Testis (tissue), 3 donors: ENCODE data around the gene PTPRN2. TPM values are rescaled to one million over a fixed set of nuclear protein-coding genes. Genes with fewer than 3 reads are reported as not detected.

Source experiments
- DNase-seq: peaks from one replicate; pipeline ENCODE4 v3.0.0-alpha.2; 2019
- H3K27ac ChIP-seq, 2 donors: fragments of 200-600 bp; sonication (generic); one replicate each; pipeline ENCODE4 v1.5.1; 2019
- H3K27me3 ChIP-seq: fragments of 200-600 bp; sonication (generic); one replicate; pipeline ENCODE4 v1.5.1; 2019
- H3K36me3 ChIP-seq: fragments of 200-600 bp; sonication (generic); one replicate; pipeline ENCODE4 v1.5.1; 2017; ENCODE audit warnings: low read depth; ENCODE audit errors: missing control alignments
- H3K4me1 ChIP-seq: fragments of 200-600 bp; sonication (generic); one replicate; pipeline ENCODE4 v1.5.1; 2019
- H3K4me3 ChIP-seq, 2 donors: fragments of 200-600 bp; sonication (generic); one replicate each; pipeline ENCODE4 v1.5.1; 2017 to 2019
- H3K9me3 ChIP-seq: fragments of 200-600 bp; sonication (generic); one replicate; pipeline ENCODE4 v1.5.1; 2017
- POLR2A ChIP-seq: fragments of 450-650 bp; IDR thresholded peaks from one replicate; pipeline ENCODE4 v1.6.1; 2017; ENCODE audit warnings: antibody characterized with exemption, mild to moderate bottlenecking, moderate library complexity
- WGBS, 2 donors: methylation state at CpG; one replicate each; pipeline ENCODE4 v1.1.5; 2018; 5-methylcytosine and 5-hydroxymethylcytosine counted together
- intact Hi-C: fragments of 100-400 bp; cut with DNase I; formaldehyde crosslinking; loops from one replicate; pipeline ENCODE4 v1.15.1; 2023; ENCODE audit warnings: low total_unique reads
- polyA plus RNA-seq: library from polyadenylated mRNA; stranded (reverse); fragments of 350-450 nt; fragmentation: Illumina TruSeq; extraction: RNeasy Lipid Tissue Mini Kit (QIAGEN cat#74804); gene quantifications from one replicate; pipeline ENCODE4 v1.2.3, GENCODE V29; 2014; ENCODE audit warnings: low read depth, low replicate concordance; ENCODE audit not compliant: insufficient read depth
- total RNA-seq, 2 donors: library from RNA; depleted of rRNA; stranded (reverse); fragments of >200 nt; gene quantifications; one replicate each; pipeline ENCODE4 v1.2.3, GENCODE V29; 2016
- TF ChIP-seq, protein P1 (sequence below), 3 experiments: fragments of 450-650 bp in 2 of 3; fragments of 200-600 bp in 1 of 3; sonication (generic) in 1 of 3; IDR thresholded peaks; one replicate each; pipeline ENCODE4 v1.5.1; 2016 to 2019; ENCODE audit warnings: antibody characterized with exemption in 3 of 3, mild to moderate bottlenecking in 2 of 3, moderate library complexity in 1 of 3

The PTPRN2 gene
- total and polyA plus RNA-seq, 3 donors from 2014 or later: 9.3 to 10.8 (median 9.8) TPM

DNA sequence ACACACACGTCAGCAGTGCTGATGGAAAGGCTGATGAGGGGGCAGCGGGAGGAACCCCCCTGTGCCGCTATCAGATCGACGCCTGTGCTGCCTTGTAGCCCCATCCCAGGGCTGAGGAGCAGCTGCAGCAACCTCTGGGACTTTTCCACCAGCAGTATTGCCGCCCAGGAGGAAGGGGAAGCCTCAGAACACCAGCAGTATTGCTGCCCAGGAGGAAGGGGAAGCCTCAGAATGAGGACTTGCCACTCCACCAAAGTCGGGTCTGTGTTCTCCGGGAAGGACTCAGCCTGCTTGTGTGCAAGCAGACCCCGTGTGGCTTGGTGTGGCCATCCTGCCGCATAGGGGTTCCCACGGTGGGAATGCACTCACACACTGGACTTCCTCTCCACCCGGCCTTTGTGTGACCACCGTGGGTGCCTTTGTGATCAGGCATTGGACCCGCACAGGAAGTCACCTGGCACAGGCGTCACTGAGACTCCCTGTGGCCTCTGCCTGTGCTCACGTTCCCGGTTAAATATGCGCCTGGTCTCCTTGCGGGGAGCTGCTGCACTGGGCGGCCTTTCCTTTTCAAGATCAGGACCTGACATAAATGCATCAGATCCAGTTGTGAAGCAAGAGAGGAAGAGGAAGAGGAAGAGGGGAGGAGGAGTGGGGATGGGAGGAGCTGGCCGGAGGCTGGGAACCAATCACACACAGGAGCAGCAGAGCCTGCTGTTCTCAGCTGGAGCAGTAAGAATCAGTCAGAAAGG, 1002.3 kb downstream of the PTPRN2 start:
- H3K4me3 ChIP-seq: no peak overlapping the region
- WGBS, 2 donors: 71 to 73% methylated on average over 15 to 21 of the region's 21 CpGs
- no peak for DNase-seq

DNA sequence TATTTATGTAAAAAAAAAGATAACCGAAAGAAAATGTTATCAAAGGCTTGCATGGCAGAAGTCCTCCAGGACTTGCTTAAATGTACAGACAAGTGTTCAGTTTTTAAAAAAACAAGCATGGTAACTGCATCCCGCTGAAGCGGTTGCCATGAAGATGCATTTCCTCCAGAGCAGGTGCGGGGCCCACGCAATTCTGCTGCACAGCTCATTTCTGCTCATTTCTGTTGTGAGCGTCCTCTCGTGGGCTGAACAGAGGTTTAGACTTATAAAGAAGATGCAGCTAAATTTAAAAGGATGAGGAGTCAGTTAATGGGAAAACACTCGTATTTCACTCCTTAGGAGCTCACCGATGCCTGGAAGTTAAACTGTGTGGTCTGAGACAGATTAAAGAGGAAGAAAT, 1003.2 kb downstream of the PTPRN2 start:
- TF ChIP-seq, protein P1, sequence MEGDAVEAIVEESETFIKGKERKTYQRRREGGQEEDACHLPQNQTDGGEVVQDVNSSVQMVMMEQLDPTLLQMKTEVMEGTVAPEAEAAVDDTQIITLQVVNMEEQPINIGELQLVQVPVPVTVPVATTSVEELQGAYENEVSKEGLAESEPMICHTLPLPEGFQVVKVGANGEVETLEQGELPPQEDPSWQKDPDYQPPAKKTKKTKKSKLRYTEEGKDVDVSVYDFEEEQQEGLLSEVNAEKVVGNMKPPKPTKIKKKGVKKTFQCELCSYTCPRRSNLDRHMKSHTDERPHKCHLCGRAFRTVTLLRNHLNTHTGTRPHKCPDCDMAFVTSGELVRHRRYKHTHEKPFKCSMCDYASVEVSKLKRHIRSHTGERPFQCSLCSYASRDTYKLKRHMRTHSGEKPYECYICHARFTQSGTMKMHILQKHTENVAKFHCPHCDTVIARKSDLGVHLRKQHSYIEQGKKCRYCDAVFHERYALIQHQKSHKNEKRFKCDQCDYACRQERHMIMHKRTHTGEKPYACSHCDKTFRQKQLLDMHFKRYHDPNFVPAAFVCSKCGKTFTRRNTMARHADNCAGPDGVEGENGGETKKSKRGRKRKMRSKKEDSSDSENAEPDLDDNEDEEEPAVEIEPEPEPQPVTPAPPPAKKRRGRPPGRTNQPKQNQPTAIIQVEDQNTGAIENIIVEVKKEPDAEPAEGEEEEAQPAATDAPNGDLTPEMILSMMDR (IDR thresholded peaks at IDR 0.05): no peak
- TF ChIP-seq POLR2A: no peak
- Histone ChIP-seq H3K9me3 (no peaks in the 10 kb centered on the region), H3K4me3 (no peak overlapping the region), H3K4me1 (no peaks in the 10 kb centered on the region), H3K27me3 (no peaks in the 10 kb centered on the region), H3K27ac (no peak overlapping the region), H3K36me3 (no peaks in the 10 kb centered on the region)
- intact Hi-C loops: no loop called here
- WGBS, 2 donors: 87 to 88% methylated on average over 9 of the region's 9 CpGs
- DNase-seq: no peak

More for the DNA sequence above, 1002.3 kb downstream of the PTPRN2 start:
- Histone ChIP-seq H3K27me3 (no peaks in the 10 kb centered on the region), H3K4me1 (no peaks in the 10 kb centered on the region), H3K9me3 (no peaks in the 10 kb centered on the region), H3K36me3 (no peaks in the 10 kb centered on the region), H3K27ac (no peak overlapping the region)
- TF ChIP-seq, protein P1 (IDR thresholded peaks at IDR 0.05): no peak
- no peak for TF ChIP-seq POLR2A
- intact Hi-C loops: no loop called here

DNA sequence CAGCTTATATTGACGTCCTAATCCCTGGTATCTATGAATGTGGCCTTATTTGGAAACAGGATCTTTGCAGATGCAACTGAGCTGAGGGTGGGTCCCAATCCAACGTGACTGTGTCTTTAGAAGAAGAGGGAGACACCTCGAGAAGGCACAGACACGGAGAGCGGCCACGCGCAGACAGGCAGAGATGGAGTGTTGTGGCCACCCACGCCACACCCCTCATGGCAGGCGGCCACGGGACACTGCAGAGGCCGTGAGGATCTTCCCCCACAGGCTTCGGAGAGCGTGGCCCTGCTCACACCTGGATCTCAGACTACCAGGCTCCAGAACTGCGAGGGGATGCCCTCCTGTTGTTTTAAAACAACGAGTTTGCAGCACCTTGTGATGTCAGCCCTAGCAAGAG, 1005.9 kb downstream of the PTPRN2 start:
- no peaks in the 10 kb centered on the region for H3K4me1 ChIP-seq
- no peak for DNase-seq
- no peaks in the 10 kb centered on the region for H3K36me3 ChIP-seq
- 82% methylated on average over 15 of the region's 15 CpGs for WGBS, 2 donors
- intact Hi-C loops: no loop called here
- no peaks in the 10 kb centered on the region for H3K27me3 ChIP-seq
- no peak overlapping the region for H3K4me3 ChIP-seq
- H3K27ac ChIP-seq: no peak overlapping the region
- TF ChIP-seq, protein P1 (IDR thresholded peaks at IDR 0.05): no peak
- H3K9me3 ChIP-seq: no peaks in the 10 kb centered on the region

DNA sequence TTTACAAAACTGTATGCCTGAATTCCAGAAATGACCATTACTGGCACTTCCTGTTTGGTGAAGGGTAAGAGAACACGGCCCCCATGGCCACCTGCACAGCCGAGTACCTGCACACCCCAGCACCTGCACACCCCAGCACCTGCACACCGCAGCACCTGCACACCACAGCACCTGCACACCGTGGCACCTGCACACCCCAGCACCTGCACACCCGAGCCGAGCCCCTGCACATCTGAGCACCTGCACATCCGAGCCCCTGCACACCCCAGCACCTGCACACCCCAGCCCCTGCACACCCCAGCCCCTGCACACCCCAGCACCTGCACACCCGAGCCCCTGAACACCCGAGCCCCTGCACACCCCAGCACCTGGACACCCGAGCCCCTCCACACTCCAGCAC, 1007.3 kb downstream of the PTPRN2 start:
- no peak overlapping the region for H3K27ac ChIP-seq
- no peak overlapping the region for H3K4me3 ChIP-seq
- no peaks in the 10 kb centered on the region for H3K9me3 ChIP-seq
- TF ChIP-seq, protein P1 (IDR thresholded peaks at IDR 0.05): no peak
- TF ChIP-seq POLR2A: no peak
- 77 to 83% methylated on average over 4 to 10 of the region's 10 CpGs for WGBS, 2 donors
- DNase-seq: no peak
- H3K4me1 ChIP-seq: no peaks in the 10 kb centered on the region
- intact Hi-C loops: no loop called here
- H3K27me3 ChIP-seq: no peaks in the 10 kb centered on the region
- H3K36me3 ChIP-seq: no peaks in the 10 kb centered on the region

DNA sequence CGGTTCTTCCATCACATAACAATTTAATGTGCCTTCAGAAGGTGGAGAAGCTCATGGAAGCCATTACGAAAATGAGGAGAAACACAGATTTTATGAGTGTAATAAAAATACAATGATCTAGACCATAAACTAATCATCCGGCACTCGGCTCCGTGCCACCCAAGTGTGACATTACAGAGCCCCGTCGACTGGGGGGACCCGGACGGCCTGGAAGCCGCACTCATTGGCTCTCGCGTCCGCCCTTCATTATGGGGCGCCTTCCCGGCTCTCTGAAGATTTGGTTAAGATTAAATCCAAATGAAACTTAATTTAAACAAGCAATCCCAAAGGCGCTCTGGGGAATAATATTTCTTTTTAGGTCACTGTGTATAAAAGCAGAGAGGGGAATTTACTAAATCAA, 1008.2 kb downstream of the PTPRN2 start:
- 76% methylated on average over 16 of the region's 16 CpGs for WGBS, 2 donors
- no peak for DNase-seq
- TF ChIP-seq, protein P1 (IDR thresholded peaks at IDR 0.05): no peak
- TF ChIP-seq POLR2A: no peak
- Histone ChIP-seq H3K27me3 (no peaks in the 10 kb centered on the region), H3K4me1 (no peaks in the 10 kb centered on the region), H3K36me3 (no peaks in the 10 kb centered on the region), H3K4me3 (no peak overlapping the region), H3K9me3 (no peaks in the 10 kb centered on the region), H3K27ac (no peak overlapping the region)
- intact Hi-C loops: no loop called here
